H9 (cell line): ENCODE data around the gene SECTM1. TPM values are rescaled to one million over a fixed set of nuclear protein-coding genes. Genes with fewer than 3 reads are reported as not detected.

ENCODE experiments used
- DNase-seq: peaks from one replicate; pipeline ENCODE4 v3.0.0-alpha.2; 2017
- H2AFZ ChIP-seq: one replicate; pipeline ENCODE4 v1.6.1; 2013; ENCODE audit warnings: mild to moderate bottlenecking, low read length, control low read depth, moderate library complexity
- H2AK5ac ChIP-seq: 2 replicates; pipeline ENCODE4 v1.6.1; 2013; ENCODE audit warnings: low read length, control low read depth, mixed read lengths; ENCODE audit not compliant: insufficient read length
- H2BK120ac ChIP-seq: one replicate; pipeline ENCODE4 v1.6.1; 2013; ENCODE audit warnings: low read depth, mild to moderate bottlenecking, low read length, control low read depth, inconsistent platforms; ENCODE audit not compliant: poor library complexity, severe bottlenecking
- H2BK12ac ChIP-seq: 2 replicates; pipeline ENCODE4 v1.6.1; 2013; ENCODE audit warnings: low read length, control low read depth, mixed read lengths, low read depth; ENCODE audit not compliant: insufficient read length
- H2BK15ac ChIP-seq: 2 replicates; pipeline ENCODE4 v1.6.1; 2013; ENCODE audit warnings: low read depth, low read length, control low read depth
- H2BK20ac ChIP-seq: one replicate; pipeline ENCODE4 v1.6.1; 2013; ENCODE audit warnings: low read depth, mild to moderate bottlenecking, low read length, control low read depth, inconsistent platforms; ENCODE audit not compliant: poor library complexity, severe bottlenecking
- H2BK5ac ChIP-seq: 2 replicates; pipeline ENCODE4 v1.6.1; 2013; ENCODE audit warnings: low read length, control low read depth, mixed read lengths; ENCODE audit not compliant: insufficient read length
- H3K14ac ChIP-seq: 2 replicates; pipeline ENCODE4 v1.6.1; 2013; ENCODE audit warnings: low read length, control low read depth; ENCODE audit not compliant: insufficient read depth
- H3K18ac ChIP-seq: 2 replicates; pipeline ENCODE4 v1.6.1; 2013; ENCODE audit warnings: low read depth, mild to moderate bottlenecking, mixed read lengths, low read length, control low read depth; ENCODE audit not compliant: insufficient read length
- H3K23ac ChIP-seq: 2 replicates; pipeline ENCODE4 v1.6.1; 2013; ENCODE audit warnings: low read length, control low read depth, mixed read lengths, low read depth; ENCODE audit not compliant: insufficient read length
- H3K23me2 ChIP-seq: 2 replicates; pipeline ENCODE4 v1.6.1; 2013; ENCODE audit warnings: low read depth, mild to moderate bottlenecking, mixed read lengths, low read length, control low read depth; ENCODE audit not compliant: insufficient read length, poor library complexity, severe bottlenecking
- H3K27ac ChIP-seq: 2 replicates; pipeline ENCODE4 v1.5.1; 2013; ENCODE audit warnings: low read length, control low read depth, mixed read lengths, low read depth; ENCODE audit not compliant: insufficient read length
- H3K27me3 ChIP-seq: 2 replicates; pipeline ENCODE4 v1.6.1; 2013; ENCODE audit warnings: low read length, control low read depth, inconsistent platforms; ENCODE audit not compliant: insufficient read depth
- H3K4ac ChIP-seq: 2 replicates; pipeline ENCODE4 v1.6.1; 2013; ENCODE audit warnings: low read depth, mild to moderate bottlenecking, control low read depth, inconsistent platforms, low read length, moderate library complexity
- H3K4me1 ChIP-seq: 2 replicates; pipeline ENCODE4 v1.6.1; 2013; ENCODE audit warnings: low read length, control low read depth, inconsistent platforms; ENCODE audit not compliant: insufficient read depth
- H3K4me2 ChIP-seq: 2 replicates; pipeline ENCODE4 v1.6.1; 2013; ENCODE audit warnings: low read length, control low read depth, mixed read lengths; ENCODE audit not compliant: insufficient read length, insufficient read depth
- H3K56ac ChIP-seq: 2 replicates; pipeline ENCODE4 v1.6.1; 2013; ENCODE audit warnings: low read depth, mild to moderate bottlenecking, mixed read lengths, low read length, control low read depth; ENCODE audit not compliant: insufficient read length
- H3K79me1 ChIP-seq: 2 replicates; pipeline ENCODE4 v1.6.1; 2013; ENCODE audit warnings: low read depth, mild to moderate bottlenecking, moderate library complexity, low read length, control low read depth, inconsistent platforms; ENCODE audit not compliant: insufficient read depth, poor library complexity, severe bottlenecking
- H3K79me2 ChIP-seq: 2 replicates; pipeline ENCODE4 v1.6.1; 2013; ENCODE audit warnings: low read length, control low read depth, inconsistent platforms; ENCODE audit not compliant: insufficient read depth
- H3K9ac ChIP-seq: 2 replicates; pipeline ENCODE4 v1.6.1; 2013; ENCODE audit warnings: low read length, control low read depth, mixed read lengths; ENCODE audit not compliant: insufficient read length; ENCODE audit errors: extremely low read depth
- H3K9me3 ChIP-seq: one replicate; pipeline ENCODE4 v1.6.1; 2013; ENCODE audit warnings: low read depth, low read length, inconsistent platforms; ENCODE audit not compliant: control insufficient read depth
- H3T11ph ChIP-seq: one replicate; pipeline ENCODE4 v1.6.1; 2013; ENCODE audit warnings: mild to moderate bottlenecking, low read length, control low read depth, inconsistent platforms
- H4K20me1 ChIP-seq: one replicate; pipeline ENCODE4 v1.6.1; 2013; ENCODE audit not compliant: control insufficient read depth, insufficient read length, insufficient read depth
- H4K5ac ChIP-seq: 2 replicates; pipeline ENCODE4 v1.6.1; 2013; ENCODE audit warnings: low read depth, mild to moderate bottlenecking, mixed read lengths, low read length, control low read depth; ENCODE audit not compliant: insufficient read length
- H4K8ac ChIP-seq: replicated peaks from 2 replicates; pipeline ENCODE4 v1.6.1; 2013; ENCODE audit warnings: low read length, control low read depth, mixed read lengths, low read depth; ENCODE audit not compliant: insufficient read length
- H4K91ac ChIP-seq: 2 replicates; pipeline ENCODE4 v1.6.1; 2013; ENCODE audit warnings: low read depth, mild to moderate bottlenecking, moderate library complexity, mixed read lengths, low read length, control low read depth; ENCODE audit not compliant: insufficient read length
- H3K27ac Mint-ChIP-seq, 3 experiments: 2 replicates in 2 of 3; 3 replicates in 1 of 3; pipeline ENCODE4 v1.8.0; 2020 to 2021; ENCODE audit warnings: mixed read lengths in 3 of 3, mild to moderate bottlenecking in 1 of 3, moderate library complexity in 1 of 3
- H3K27me3 Mint-ChIP-seq: 2 replicates; pipeline ENCODE4 v1.8.0; 2021; ENCODE audit warnings: low read depth, mild to moderate bottlenecking, moderate library complexity, mixed read lengths
- H3K36me3 Mint-ChIP-seq, 3 experiments: 2 replicates in 2 of 3; 3 replicates in 1 of 3; pipeline ENCODE4 v1.8.0; 2020 to 2021; ENCODE audit warnings: low read depth in 3 of 3, mixed read lengths in 3 of 3; ENCODE audit not compliant: insufficient read depth in 1 of 3
- H3K4me1 Mint-ChIP-seq, 2 experiments: 2 replicates each; pipeline ENCODE4 v1.8.0; 2020; ENCODE audit warnings: mixed read lengths in 2 of 2
- H3K4me3 Mint-ChIP-seq, 2 experiments: 2 replicates in 1 of 2; 3 replicates in 1 of 2; pipeline ENCODE4 v1.8.0; 2020 to 2021; ENCODE audit warnings: mild to moderate bottlenecking in 2 of 2, mixed read lengths in 2 of 2, moderate library complexity in 1 of 2
- H3K9me3 Mint-ChIP-seq, 2 experiments: 2 replicates in 1 of 2; 3 replicates in 1 of 2; pipeline ENCODE4 v1.8.0; 2020; ENCODE audit warnings: mild to moderate bottlenecking in 2 of 2, mixed read lengths in 2 of 2, moderate library complexity in 1 of 2
- CTCF ChIP-seq: fragments of 200-600 bp; sonication (generic); conservative IDR thresholded peaks from 3 replicates; pipeline ENCODE4 v1.8.0; 2021; ENCODE audit warnings: antibody characterized with exemption, mild to moderate bottlenecking
- WGBS: extraction: QIAGEN DNeasy Blood & Tissue Kit; methylation state at CpG from one replicate; pipeline ENCODE4 v1.1.7; 2013; ENCODE audit warnings: missing lambda C conversion rate, low lambda C conversion rate, mixed read lengths; ENCODE audit not compliant: insufficient read length; ENCODE audit errors: extremely low coverage; 5-methylcytosine and 5-hydroxymethylcytosine counted together
- total RNA-seq: library from RNA; stranded (reverse); gene quantifications from 2 replicates; pipeline ENCODE4 v1.2.1, GENCODE V29; 2021

The SECTM1 gene
- total RNA-seq, 1 experiment from 2014 or later: 0.28 TPM

- Histone ChIP-seq H2BK12ac (no peak overlapping the region), H3K9me3 (no peaks in the 10 kb centered on the region), H2BK20ac (no peak overlapping the region), H3K79me1 (no peaks in the 10 kb centered on the region), H4K5ac (no peak overlapping the region), H3K23ac (no peak overlapping the region), H3K27me3 (no peaks in the 10 kb centered on the region), H3T11ph (no peak overlapping the region), H2BK120ac (no peak overlapping the region), H3K9ac (no peak overlapping the region), H2BK5ac (no peak overlapping the region), H2BK15ac (no peak overlapping the region), H2AFZ (no peak overlapping the region), H3K23me2 (peaks cover 3% of the 10 kb centered on the region), H4K8ac (no peak overlapping the region), H3K4me2 (no peak overlapping the region), H3K4ac (no peak overlapping the region), H3K27ac (no peak overlapping the region), H4K91ac (no peak overlapping the region), H4K20me1 (peaks cover 6% of the 10 kb centered on the region), H3K18ac (no peak overlapping the region), H2AK5ac (no peak overlapping the region), H3K79me2 (no peaks in the 10 kb centered on the region), H3K56ac (no peak overlapping the region), H3K4me1 (no peaks in the 10 kb centered on the region), H3K14ac (no peak overlapping the region; the same call in 1 of the 2 replicates)
- Mint-ChIP-seq H3K36me3 (no peaks in the 10 kb centered on the region; a peak in 1 of 7 replicates), H3K27ac (no peak overlapping the region), H3K9me3 (no peaks in the 10 kb centered on the region), H3K4me3 (no peak overlapping the region), H3K27me3 (peaks cover 22% of the 10 kb centered on the region), H3K4me1 (peaks cover 5 to 18% of the 10 kb centered on the region in 2 experiments)
- DNase-seq: no peak
- TF ChIP-seq CTCF: no peak
- WGBS: no CpG with 5 or more reads among the region's 26 CpGs
Measured at GRCh38 chr17:82320140-82320840, 13.3 kb downstream of the SECTM1 start.
